Measurements from ENCODE around the gene SREBF1. TPM values are rescaled to one million over a fixed set of nuclear protein-coding genes. Genes with fewer than 3 reads are reported as not detected.

SREBF1 gene
- total and polyA plus RNA-seq, 10 of the 15 experiments (the other 5 are each of a cell fraction or from before 2014, with no cell fraction given), result 1.4 to 84.6 (median 20.4) TPM

DNA sequence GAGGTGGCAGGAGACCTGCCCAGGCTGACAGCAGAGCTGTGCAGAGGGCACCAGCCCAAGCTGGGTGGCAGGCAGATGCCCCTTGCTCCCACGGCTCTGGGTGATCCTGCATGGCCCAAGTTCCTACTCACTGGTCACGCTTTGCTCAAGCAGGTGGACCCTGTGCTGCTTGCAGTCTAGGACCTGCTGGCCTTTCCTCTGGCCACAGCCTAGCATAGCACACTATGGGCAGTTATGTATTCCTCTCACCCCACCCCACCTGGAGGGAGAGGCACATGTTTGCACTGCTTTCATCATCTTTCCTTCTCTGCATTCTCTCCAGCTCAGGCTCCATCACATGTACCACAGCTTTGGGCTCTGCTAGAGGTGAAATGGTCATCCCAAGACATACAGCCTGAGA, 19.6 kb upstream of the SREBF1 start (continued):
- TF ChIP-seq, protein P1, sequence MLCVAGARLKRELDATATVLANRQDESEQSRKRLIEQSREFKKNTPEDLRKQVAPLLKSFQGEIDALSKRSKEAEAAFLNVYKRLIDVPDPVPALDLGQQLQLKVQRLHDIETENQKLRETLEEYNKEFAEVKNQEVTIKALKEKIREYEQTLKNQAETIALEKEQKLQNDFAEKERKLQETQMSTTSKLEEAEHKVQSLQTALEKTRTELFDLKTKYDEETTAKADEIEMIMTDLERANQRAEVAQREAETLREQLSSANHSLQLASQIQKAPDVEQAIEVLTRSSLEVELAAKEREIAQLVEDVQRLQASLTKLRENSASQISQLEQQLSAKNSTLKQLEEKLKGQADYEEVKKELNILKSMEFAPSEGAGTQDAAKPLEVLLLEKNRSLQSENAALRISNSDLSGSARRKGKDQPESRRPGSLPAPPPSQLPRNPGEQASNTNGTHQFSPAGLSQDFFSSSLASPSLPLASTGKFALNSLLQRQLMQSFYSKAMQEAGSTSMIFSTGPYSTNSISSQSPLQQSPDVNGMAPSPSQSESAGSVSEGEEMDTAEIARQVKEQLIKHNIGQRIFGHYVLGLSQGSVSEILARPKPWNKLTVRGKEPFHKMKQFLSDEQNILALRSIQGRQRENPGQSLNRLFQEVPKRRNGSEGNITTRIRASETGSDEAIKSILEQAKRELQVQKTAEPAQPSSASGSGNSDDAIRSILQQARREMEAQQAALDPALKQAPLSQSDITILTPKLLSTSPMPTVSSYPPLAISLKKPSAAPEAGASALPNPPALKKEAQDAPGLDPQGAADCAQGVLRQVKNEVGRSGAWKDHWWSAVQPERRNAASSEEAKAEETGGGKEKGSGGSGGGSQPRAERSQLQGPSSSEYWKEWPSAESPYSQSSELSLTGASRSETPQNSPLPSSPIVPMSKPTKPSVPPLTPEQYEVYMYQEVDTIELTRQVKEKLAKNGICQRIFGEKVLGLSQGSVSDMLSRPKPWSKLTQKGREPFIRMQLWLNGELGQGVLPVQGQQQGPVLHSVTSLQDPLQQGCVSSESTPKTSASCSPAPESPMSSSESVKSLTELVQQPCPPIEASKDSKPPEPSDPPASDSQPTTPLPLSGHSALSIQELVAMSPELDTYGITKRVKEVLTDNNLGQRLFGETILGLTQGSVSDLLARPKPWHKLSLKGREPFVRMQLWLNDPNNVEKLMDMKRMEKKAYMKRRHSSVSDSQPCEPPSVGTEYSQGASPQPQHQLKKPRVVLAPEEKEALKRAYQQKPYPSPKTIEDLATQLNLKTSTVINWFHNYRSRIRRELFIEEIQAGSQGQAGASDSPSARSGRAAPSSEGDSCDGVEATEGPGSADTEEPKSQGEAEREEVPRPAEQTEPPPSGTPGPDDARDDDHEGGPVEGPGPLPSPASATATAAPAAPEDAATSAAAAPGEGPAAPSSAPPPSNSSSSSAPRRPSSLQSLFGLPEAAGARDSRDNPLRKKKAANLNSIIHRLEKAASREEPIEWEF (IDR thresholded peaks at IDR 0.05; ENCODE audit: insufficient replicate concordance, low read depth, low read length), result no peak
- TF ChIP-seq, protein P2, sequence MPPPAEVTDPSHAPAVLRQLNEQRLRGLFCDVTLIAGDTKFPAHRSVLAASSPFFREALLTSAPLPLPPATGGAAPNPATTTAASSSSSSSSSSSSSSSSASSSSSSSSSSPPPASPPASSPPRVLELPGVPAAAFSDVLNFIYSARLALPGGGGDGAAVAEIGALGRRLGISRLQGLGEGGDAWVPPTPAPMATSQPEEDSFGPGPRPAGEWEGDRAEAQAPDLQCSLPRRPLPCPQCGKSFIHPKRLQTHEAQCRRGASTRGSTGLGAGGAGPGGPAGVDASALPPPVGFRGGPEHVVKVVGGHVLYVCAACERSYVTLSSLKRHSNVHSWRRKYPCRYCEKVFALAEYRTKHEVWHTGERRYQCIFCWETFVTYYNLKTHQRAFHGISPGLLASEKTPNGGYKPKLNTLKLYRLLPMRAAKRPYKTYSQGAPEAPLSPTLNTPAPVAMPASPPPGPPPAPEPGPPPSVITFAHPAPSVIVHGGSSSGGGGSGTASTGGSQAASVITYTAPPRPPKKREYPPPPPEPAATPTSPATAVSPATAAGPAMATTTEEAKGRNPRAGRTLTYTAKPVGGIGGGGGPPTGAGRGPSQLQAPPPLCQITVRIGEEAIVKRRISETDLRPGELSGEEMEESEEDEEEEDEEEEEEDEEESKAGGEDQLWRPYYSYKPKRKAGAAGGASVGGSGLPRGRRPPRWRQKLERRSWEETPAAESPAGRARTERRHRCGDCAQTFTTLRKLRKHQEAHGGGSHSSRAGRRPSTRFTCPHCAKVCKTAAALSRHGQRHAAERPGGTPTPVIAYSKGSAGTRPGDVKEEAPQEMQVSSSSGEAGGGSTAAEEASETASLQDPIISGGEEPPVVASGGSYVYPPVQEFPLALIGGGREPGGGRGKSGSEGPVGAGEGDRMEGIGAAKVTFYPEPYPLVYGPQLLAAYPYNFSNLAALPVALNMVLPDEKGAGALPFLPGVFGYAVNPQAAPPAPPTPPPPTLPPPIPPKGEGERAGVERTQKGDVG (CRISPR knock-in tag; IDR thresholded peaks at IDR 0.05), result no peak
- no peak for TF ChIP-seq ATF7 (IDR thresholded peaks at IDR 0.05; ENCODE audit: low read depth)
- no peak for TF ChIP-seq YY1 (IDR thresholded peaks at IDR 0.05; ENCODE audit: low read depth, low read length)
- TF ChIP-seq TCF12 (IDR thresholded peaks at IDR 0.05; ENCODE audit: low read depth, low read length), result no peak
- TF ChIP-seq ZZZ3 (IDR thresholded peaks at IDR 0.05; ENCODE audit: control insufficient read depth, insufficient read length, low read depth), result no peak
- TF ChIP-seq, protein P3, sequence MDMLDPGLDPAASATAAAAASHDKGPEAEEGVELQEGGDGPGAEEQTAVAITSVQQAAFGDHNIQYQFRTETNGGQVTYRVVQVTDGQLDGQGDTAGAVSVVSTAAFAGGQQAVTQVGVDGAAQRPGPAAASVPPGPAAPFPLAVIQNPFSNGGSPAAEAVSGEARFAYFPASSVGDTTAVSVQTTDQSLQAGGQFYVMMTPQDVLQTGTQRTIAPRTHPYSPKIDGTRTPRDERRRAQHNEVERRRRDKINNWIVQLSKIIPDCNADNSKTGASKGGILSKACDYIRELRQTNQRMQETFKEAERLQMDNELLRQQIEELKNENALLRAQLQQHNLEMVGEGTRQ (IDR thresholded peaks at IDR 0.05; ENCODE audit: borderline replicate concordance, low read depth, low read length), result no peak
- TF ChIP-seq, protein P4, sequence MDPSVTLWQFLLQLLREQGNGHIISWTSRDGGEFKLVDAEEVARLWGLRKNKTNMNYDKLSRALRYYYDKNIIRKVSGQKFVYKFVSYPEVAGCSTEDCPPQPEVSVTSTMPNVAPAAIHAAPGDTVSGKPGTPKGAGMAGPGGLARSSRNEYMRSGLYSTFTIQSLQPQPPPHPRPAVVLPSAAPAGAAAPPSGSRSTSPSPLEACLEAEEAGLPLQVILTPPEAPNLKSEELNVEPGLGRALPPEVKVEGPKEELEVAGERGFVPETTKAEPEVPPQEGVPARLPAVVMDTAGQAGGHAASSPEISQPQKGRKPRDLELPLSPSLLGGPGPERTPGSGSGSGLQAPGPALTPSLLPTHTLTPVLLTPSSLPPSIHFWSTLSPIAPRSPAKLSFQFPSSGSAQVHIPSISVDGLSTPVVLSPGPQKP (IDR thresholded peaks at IDR 0.05; ENCODE audit: low read depth, low read length), result no peak
- TF ChIP-seq, protein P5, sequence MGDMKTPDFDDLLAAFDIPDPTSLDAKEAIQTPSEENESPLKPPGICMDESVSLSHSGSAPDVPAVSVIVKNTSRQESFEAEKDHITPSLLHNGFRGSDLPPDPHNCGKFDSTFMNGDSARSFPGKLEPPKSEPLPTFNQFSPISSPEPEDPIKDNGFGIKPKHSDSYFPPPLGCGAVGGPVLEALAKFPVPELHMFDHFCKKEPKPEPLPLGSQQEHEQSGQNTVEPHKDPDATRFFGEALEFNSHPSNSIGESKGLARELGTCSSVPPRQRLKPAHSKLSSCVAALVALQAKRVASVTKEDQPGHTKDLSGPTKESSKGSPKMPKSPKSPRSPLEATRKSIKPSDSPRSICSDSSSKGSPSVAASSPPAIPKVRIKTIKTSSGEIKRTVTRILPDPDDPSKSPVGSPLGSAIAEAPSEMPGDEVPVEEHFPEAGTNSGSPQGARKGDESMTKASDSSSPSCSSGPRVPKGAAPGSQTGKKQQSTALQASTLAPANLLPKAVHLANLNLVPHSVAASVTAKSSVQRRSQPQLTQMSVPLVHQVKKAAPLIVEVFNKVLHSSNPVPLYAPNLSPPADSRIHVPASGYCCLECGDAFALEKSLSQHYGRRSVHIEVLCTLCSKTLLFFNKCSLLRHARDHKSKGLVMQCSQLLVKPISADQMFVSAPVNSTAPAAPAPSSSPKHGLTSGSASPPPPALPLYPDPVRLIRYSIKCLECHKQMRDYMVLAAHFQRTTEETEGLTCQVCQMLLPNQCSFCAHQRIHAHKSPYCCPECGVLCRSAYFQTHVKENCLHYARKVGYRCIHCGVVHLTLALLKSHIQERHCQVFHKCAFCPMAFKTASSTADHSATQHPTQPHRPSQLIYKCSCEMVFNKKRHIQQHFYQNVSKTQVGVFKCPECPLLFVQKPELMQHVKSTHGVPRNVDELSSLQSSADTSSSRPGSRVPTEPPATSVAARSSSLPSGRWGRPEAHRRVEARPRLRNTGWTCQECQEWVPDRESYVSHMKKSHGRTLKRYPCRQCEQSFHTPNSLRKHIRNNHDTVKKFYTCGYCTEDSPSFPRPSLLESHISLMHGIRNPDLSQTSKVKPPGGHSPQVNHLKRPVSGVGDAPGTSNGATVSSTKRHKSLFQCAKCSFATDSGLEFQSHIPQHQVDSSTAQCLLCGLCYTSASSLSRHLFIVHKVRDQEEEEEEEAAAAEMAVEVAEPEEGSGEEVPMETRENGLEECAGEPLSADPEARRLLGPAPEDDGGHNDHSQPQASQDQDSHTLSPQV (IDR thresholded peaks at IDR 0.05), result no peak
- no peak for TF ChIP-seq STAT3 (IDR thresholded peaks at IDR 0.05; ENCODE audit: low read depth, low read length)
- no peak for TF ChIP-seq TBL1XR1 (IDR thresholded peaks at IDR 0.05; ENCODE audit: low read depth, low read length)

All from GM12878 (cell line).